Ovary (tissue), 3 donors: ENCODE results near the gene SYPL1.

Experiments
- CTCF ChIP-seq, 3 donors: fragments of 450-650 bp in 2 of 3; fragments of 200-600 bp in 1 of 3; IDR thresholded peaks; one replicate each; pipeline versions ENCODE4 v1.5.1 to v1.8.0; 2016 to 2022; ENCODE audit warnings: antibody characterized with exemption in 3 of 3, mild to moderate bottlenecking in 1 of 3
- POLR2A ChIP-seq: fragments of 450-650 bp; IDR thresholded peaks from one replicate; pipeline ENCODE4 v1.6.1; 2017; ENCODE audit warnings: antibody characterized with exemption, mild to moderate bottlenecking, moderate library complexity
- donor health status: DM: no; HTN: no; CAD: no.

GRCh38 chr7:106083717-106084116 is 28.4 kb downstream of the SYPL1 start:
- no peak for TF ChIP-seq CTCF (IDR thresholded peaks at IDR 0.05)
- no peak for TF ChIP-seq POLR2A
